Upper lobe of left lung (tissue), 6 donors: ENCODE measurements around the gene BAAT. TPM values are rescaled to one million over a fixed set of nuclear protein-coding genes. Genes with fewer than 3 reads are reported as not detected.

Experiments used
- ATAC-seq, 2 donors: fragments of 200-7000 bp; cut with Tn5 transposase; one replicate each; pipeline ENCODE4 v1.9.1; 2022; ENCODE audit warnings: mild to moderate bottlenecking in 2 of 2, moderate library complexity in 2 of 2; ENCODE audit not compliant: low FRiP score in 2 of 2
- DNase-seq, 2 donors: peaks; one replicate each; pipeline ENCODE4 v3.0.0-alpha.2; 2019 to 2020
- H3K27ac ChIP-seq, 4 donors: fragments of 200-600 bp; sonication (generic); one replicate each; pipeline ENCODE4 v1.5.1; 2016 to 2019
- H3K27me3 ChIP-seq, 4 donors: fragments of 200-600 bp; sonication (generic); one replicate each; pipeline ENCODE4 v1.5.1; 2017 to 2019
- H3K36me3 ChIP-seq, 4 donors: fragments of 200-600 bp; sonication (generic); one replicate each; pipeline ENCODE4 v1.5.1; 2016 to 2019
- H3K4me1 ChIP-seq, 4 donors: fragments of 200-600 bp; sonication (generic); one replicate each; pipeline ENCODE4 v1.5.1; 2018 to 2019
- H3K4me3 ChIP-seq, 4 donors: fragments of 200-600 bp; sonication (generic); one replicate each; pipeline ENCODE4 v1.5.1; 2017 to 2019; ENCODE audit warnings: mild to moderate bottlenecking in 2 of 4, moderate library complexity in 1 of 4
- H3K9me3 ChIP-seq, 4 donors: fragments of 200-600 bp; sonication (generic); one replicate each; pipeline ENCODE4 v1.5.1; 2018 to 2019
- CTCF ChIP-seq, 6 experiments: fragments of 450-650 bp in 4 of 6; fragments of 200-600 bp in 2 of 6; sonication (generic) in 2 of 6; IDR thresholded peaks; one replicate each; pipeline ENCODE4 v1.5.1; 2016 to 2019; ENCODE audit warnings: antibody characterized with exemption in 6 of 6
- EP300 ChIP-seq, 4 donors: sonication (generic); formaldehyde crosslinking; IDR thresholded peaks; one replicate each; pipeline ENCODE4 v1.5.1; 2017; ENCODE audit warnings: antibody characterized with exemption in 4 of 4, control low read depth in 2 of 4
- POLR2A ChIP-seq, 4 donors: fragments of 450-650 bp; IDR thresholded peaks; one replicate each; pipeline ENCODE4 v1.5.1; 2016 to 2017; ENCODE audit warnings: antibody characterized with exemption in 4 of 4, mild to moderate bottlenecking in 2 of 4
- POLR2AphosphoS5 ChIP-seq, 2 donors: sonication (generic); formaldehyde crosslinking; IDR thresholded peaks; one replicate each; pipeline ENCODE4 v1.5.1; 2017; ENCODE audit warnings: antibody characterized with exemption in 2 of 2
- WGBS, 2 donors: methylation state at CpG; one replicate each; pipeline ENCODE4 v1.1.5; 2017 to 2018; 5-methylcytosine and 5-hydroxymethylcytosine counted together
- total RNA-seq, 6 donors: library from RNA; depleted of rRNA in 4 of 6; stranded (reverse); fragments of >200 nt in 4 of 6; gene quantifications; one replicate each; pipeline versions ENCODE4 v1.1.0 to v1.2.1, GENCODE V29; 2016 to 2021
- donor health status: DM: no; HTN: no; CAD: no; lungs with moderate emphysema.
- donor health status: DM: no; HTN: yes; CAD: no; lungs with severe emphysema.

BAAT gene
- total RNA-seq, 6 donors from 2014 or later = 1.7 to 3.3 TPM; not detected in 4

DNA sequence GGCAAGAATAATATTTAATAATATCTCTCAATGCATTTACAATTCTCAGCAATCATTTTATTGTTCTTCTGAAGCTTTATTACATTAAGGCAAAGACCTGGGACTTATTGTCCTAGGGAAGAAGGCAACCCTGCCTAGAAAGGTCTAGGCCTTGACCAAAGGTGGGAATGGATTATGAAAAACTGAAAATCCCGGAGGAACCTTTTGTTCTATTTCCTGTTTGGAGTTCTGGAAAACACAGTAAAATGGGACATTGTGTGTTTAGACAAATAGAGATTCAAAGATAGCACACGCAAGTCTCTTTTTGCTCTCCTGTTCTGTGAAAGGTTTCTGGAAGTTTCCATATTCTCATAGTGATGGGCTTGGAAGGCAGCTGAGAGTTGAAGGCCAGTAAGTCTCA is 31.1 kb downstream of the BAAT start:
- H3K27ac ChIP-seq = no peak overlapping the region
- WGBS, 2 donors = 69 to 75% methylated on average over 2 of the region's 2 CpGs
- no peaks in the 10 kb centered on the region for H3K4me1 ChIP-seq
- no peaks in the 10 kb centered on the region for H3K36me3 ChIP-seq
- H3K9me3 ChIP-seq = no peaks in the 10 kb centered on the region
- TF ChIP-seq EP300 (IDR thresholded peaks at IDR 0.05) (no peak), POLR2AphosphoS5 (IDR thresholded peaks at IDR 0.05) (no peak), CTCF (IDR thresholded peaks at IDR 0.05) (no peak)
- no peak for ATAC-seq
- DNase-seq = no peak
- no peak overlapping the region for H3K4me3 ChIP-seq
- H3K27me3 ChIP-seq = no peaks in the 10 kb centered on the region

DNA sequence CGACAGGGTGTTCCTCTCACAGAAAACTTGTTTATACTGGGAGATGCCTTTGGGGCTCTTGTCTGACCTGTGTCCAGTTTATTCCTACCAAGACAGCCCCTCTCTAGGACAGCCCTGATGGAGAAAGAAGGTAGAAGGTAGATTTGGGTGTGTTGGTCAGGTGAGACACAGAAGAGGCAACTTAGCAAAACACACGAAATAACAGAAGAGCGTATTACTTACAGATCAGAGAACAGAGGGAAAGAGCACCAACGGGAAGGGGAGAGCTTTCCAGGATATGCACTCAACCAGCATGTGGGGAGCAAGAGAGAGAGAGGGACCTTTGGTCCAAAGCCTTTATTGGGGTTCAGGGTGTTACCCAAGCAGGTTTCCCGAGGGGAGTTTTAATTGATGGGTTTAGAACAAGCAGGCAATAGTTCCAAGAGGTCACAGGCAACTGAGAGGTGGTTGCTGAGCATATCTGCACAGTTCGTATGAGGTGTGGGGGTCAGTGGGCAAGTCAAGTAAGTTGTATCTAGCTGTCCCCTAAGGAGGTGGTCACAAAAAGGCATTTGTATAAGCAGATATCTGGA is 31.8 kb downstream of the BAAT start:
- DNase-seq = no peak
- H3K36me3 ChIP-seq = no peaks in the 10 kb centered on the region
- H3K4me3 ChIP-seq = no peak overlapping the region
- no peaks in the 10 kb centered on the region for H3K27me3 ChIP-seq
- H3K9me3 ChIP-seq = no peaks in the 10 kb centered on the region
- no peak for TF ChIP-seq EP300 (IDR thresholded peaks at IDR 0.05)
- no peak for TF ChIP-seq POLR2AphosphoS5 (IDR thresholded peaks at IDR 0.05)
- no peak for TF ChIP-seq CTCF (IDR thresholded peaks at IDR 0.05)
- no peak for TF ChIP-seq POLR2A (IDR thresholded peaks at IDR 0.05)
- H3K4me1 ChIP-seq = no peaks in the 10 kb centered on the region
- ATAC-seq = no peak
- WGBS, 2 donors = 75 to 76% methylated on average over 6 of the region's 6 CpGs
- no peak overlapping the region for H3K27ac ChIP-seq

GRCh38 chr9:101350285-101350684 is 34.5 kb downstream of the BAAT start:
- 82 to 84% methylated on average over 1 of the region's 1 CpG for WGBS, 2 donors
- DNase-seq = no peak
- Histone ChIP-seq H3K4me1 (no peaks in the 10 kb centered on the region), H3K36me3 (no peaks in the 10 kb centered on the region), H3K4me3 (no peak overlapping the region), H3K9me3 (no peaks in the 10 kb centered on the region), H3K27me3 (no peaks in the 10 kb centered on the region), H3K27ac (no peak overlapping the region)
- TF ChIP-seq EP300 (IDR thresholded peaks at IDR 0.05) (no peak), CTCF (IDR thresholded peaks at IDR 0.05) (no peak), POLR2A (IDR thresholded peaks at IDR 0.05) (no peak), POLR2AphosphoS5 (IDR thresholded peaks at IDR 0.05) (no peak)
- ATAC-seq = no peak

DNA sequence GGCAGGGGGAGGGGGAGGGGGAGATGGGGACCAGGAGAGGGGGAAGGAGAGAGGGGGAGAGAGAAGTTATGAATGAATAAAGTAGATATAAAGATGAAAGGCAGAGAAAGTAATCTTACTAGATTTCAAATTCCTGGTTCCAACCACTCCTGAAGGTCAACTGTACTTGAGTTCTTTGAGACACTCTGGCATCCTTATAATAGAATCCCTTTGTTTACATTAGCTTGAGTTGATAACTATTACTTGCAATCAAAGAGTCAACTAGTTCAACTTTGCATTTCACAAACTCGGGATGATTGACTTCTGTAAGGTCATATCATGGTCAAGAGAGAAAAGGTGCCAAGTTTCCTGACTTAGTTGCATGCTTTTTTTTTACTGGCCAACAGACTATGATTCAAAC is 42.2 kb downstream of the BAAT start:
- no peak for DNase-seq

GRCh38 chr9:101341958-101342357 is 42.8 kb downstream of the BAAT start:
- Histone ChIP-seq H3K4me3 (no peak overlapping the region), H3K27me3 (no peaks in the 10 kb centered on the region), H3K36me3 (no peaks in the 10 kb centered on the region), H3K4me1 (no peaks in the 10 kb centered on the region), H3K9me3 (no peaks in the 10 kb centered on the region), H3K27ac (no peak overlapping the region)
- TF ChIP-seq POLR2AphosphoS5 (IDR thresholded peaks at IDR 0.05) = no peak
- no peak for TF ChIP-seq CTCF (IDR thresholded peaks at IDR 0.05)
- no peak for TF ChIP-seq EP300 (IDR thresholded peaks at IDR 0.05)
- no peak for TF ChIP-seq POLR2A (IDR thresholded peaks at IDR 0.05)
- ATAC-seq = no peak
- no peak for DNase-seq

More for the DNA sequence above, 42.2 kb downstream of the BAAT start:
- Histone ChIP-seq H3K27me3 (no peaks in the 10 kb centered on the region), H3K9me3 (no peaks in the 10 kb centered on the region), H3K4me1 (no peaks in the 10 kb centered on the region), H3K27ac (no peak overlapping the region), H3K36me3 (no peaks in the 10 kb centered on the region), H3K4me3 (no peak overlapping the region)
- no peak for ATAC-seq
- no peak for TF ChIP-seq POLR2A (IDR thresholded peaks at IDR 0.05)
- WGBS, 2 donors = 19 to 37% methylated on average over 1 of the region's 1 CpG
